Measurements from ENCODE around the gene AJAP1. TPM values are rescaled to one million over a fixed set of nuclear protein-coding genes. Genes with fewer than 3 reads are reported as not detected.

The AJAP1 gene
- total and polyA plus RNA-seq, 10 of the 15 experiments (the other 5 are each of a cell fraction or from before 2014, with no cell fraction given), result not detected

- Histone ChIP-seq H3K79me2 (ENCODE audit: control insufficient read depth, insufficient read depth, low read length) (no peaks in the 10 kb centered on the region), H3K27ac (ENCODE audit: control insufficient read depth, insufficient read depth) (no peak overlapping the region), H3K27me3 (replicated peaks in 1 of 2; ENCODE audit: control insufficient read depth in 2 of 2, insufficient read depth in 2 of 2, low read length in 1 of 2) (no peaks in the 10 kb centered on the region), H2AFZ (ENCODE audit: control insufficient read depth, low read depth, low read length) (no peak overlapping the region), H3K4me2 (ENCODE audit: control insufficient read depth, insufficient read depth) (no peak overlapping the region), H3K9ac (ENCODE audit: control insufficient read depth, insufficient read depth, low read length) (no peak overlapping the region), H3K4me3 (no peak overlapping the region), H3K36me3 (ENCODE audit: control insufficient read depth in 2 of 2, insufficient read depth in 2 of 2, low read length in 1 of 2) (no peaks in the 10 kb centered on the region), H3K4me1 (ENCODE audit: control insufficient read depth, insufficient read depth, low read length) (no peaks in the 10 kb centered on the region), H3K9me3 (replicated peaks; ENCODE audit: control insufficient read depth, insufficient read depth, low read length) (no peaks in the 10 kb centered on the region; the same call in 2 of the 3 replicates), H4K20me1 (ENCODE audit: control insufficient read depth, insufficient read depth) (no peaks in the 10 kb centered on the region)
- in situ Hi-C loops (cut with MboI) (no loop called here), intact Hi-C loops (cut with micrococcal nuclease; ENCODE audit: unreplicated experiment) (no loop called here)
- ChIA-PET POLR2A (no interaction called here), CTCF (no interaction called here), RAD21 (ENCODE audit: unreplicated experiment) (no interaction called here), SMC1A (ENCODE audit: uncharacterized antibody, unreplicated experiment) (interaction anchor here (0.5 kb wide), 1 partner anchor 9 kb away, joined by 3 read pairs; no protein-coding TSS in a partner anchor)
- DNase-seq (ENCODE audit: low read depth, low spot score), result no peak
- 25% methylated on average over 15 of the region's 15 CpGs for WGBS (ENCODE audit: insufficient coverage, insufficient replicate concordance, low lambda C conversion rate, missing lambda C conversion rate)
- FAIRE-seq, result no peak
- TF ChIP-seq PKNOX1 (IDR thresholded peaks at IDR 0.05), result no peak
- no peak for TF ChIP-seq ZNF207 (IDR thresholded peaks at IDR 0.05; ENCODE audit: borderline replicate concordance)
- no peak for TF ChIP-seq CHD4 (IDR thresholded peaks at IDR 0.05)
- TF ChIP-seq NBN (IDR thresholded peaks at IDR 0.05), result no peak
- no peak for TF ChIP-seq YBX1 (IDR thresholded peaks at IDR 0.05)
- TF ChIP-seq RUNX3 (IDR thresholded peaks at IDR 0.05; ENCODE audit: low read length), result no peak
- no TSS peak for BruUV-seq (replicated peaks)
- ATAC-seq, result no peak
Measured at GRCh38 chr1:4615138-4615470, 39.3 kb upstream of the AJAP1 start.

- Histone ChIP-seq H3K27ac (ENCODE audit: control insufficient read depth, insufficient read depth) (no peak overlapping the region), H3K4me1 (ENCODE audit: control insufficient read depth, insufficient read depth, low read length) (no peaks in the 10 kb centered on the region), H4K20me1 (ENCODE audit: control insufficient read depth, insufficient read depth) (no peaks in the 10 kb centered on the region), H3K36me3 (ENCODE audit: control insufficient read depth in 2 of 2, insufficient read depth in 2 of 2, low read length in 1 of 2) (no peaks in the 10 kb centered on the region), H2AFZ (ENCODE audit: control insufficient read depth, low read depth, low read length) (no peak overlapping the region), H3K4me3 (no peak overlapping the region), H3K27me3 (replicated peaks in 1 of 2; ENCODE audit: control insufficient read depth in 2 of 2, insufficient read depth in 2 of 2, low read length in 1 of 2) (no peaks in the 10 kb centered on the region), H3K79me2 (ENCODE audit: control insufficient read depth, insufficient read depth, low read length) (no peaks in the 10 kb centered on the region), H3K9me3 (replicated peaks; ENCODE audit: control insufficient read depth, insufficient read depth, low read length) (no peaks in the 10 kb centered on the region; the same call in 2 of the 3 replicates), H3K4me2 (ENCODE audit: control insufficient read depth, insufficient read depth) (no peak overlapping the region), H3K9ac (ENCODE audit: control insufficient read depth, insufficient read depth, low read length) (no peak overlapping the region)
- FAIRE-seq, result no peak
- ChIA-PET CTCF (no interaction called here), POLR2A (no interaction called here), RAD21 (ENCODE audit: unreplicated experiment) (no interaction called here), SMC1A (ENCODE audit: uncharacterized antibody, unreplicated experiment) (interaction anchor here (0.5 kb wide), 1 partner anchor 9 kb away, joined by 3 read pairs; no protein-coding TSS in a partner anchor)
- TF ChIP-seq SKIL (IDR thresholded peaks at IDR 0.05; ENCODE audit: low read depth, poor library complexity, severe bottlenecking) (no peak), HDAC2 (IDR thresholded peaks at IDR 0.05) (no peak), PAX5 (IDR thresholded peaks at IDR 0.05; ENCODE audit: borderline replicate concordance, low read depth, low read length) (no peak), ASH2L (IDR thresholded peaks at IDR 0.05; ENCODE audit: borderline replicate concordance, low read depth) (no peak), BACH1 (IDR thresholded peaks at IDR 0.05; ENCODE audit: borderline replicate concordance) (no peak)
- 16% methylated on average over 9 of the region's 9 CpGs for WGBS (ENCODE audit: insufficient coverage, insufficient replicate concordance, low lambda C conversion rate, missing lambda C conversion rate)
- ATAC-seq, result no peak
- BruUV-seq (replicated peaks), result no TSS peak
- no peak for DNase-seq (ENCODE audit: low read depth, low spot score)
- intact Hi-C loops (cut with micrococcal nuclease; ENCODE audit: unreplicated experiment), result no loop called here
- in situ Hi-C loops (cut with MboI), result no loop called here
Measured at GRCh38 chr1:4615501-4615900, 38.9 kb upstream of the AJAP1 start.
